Stomach (tissue), 9 donors: ENCODE results near the gene IL21R. TPM values are rescaled to one million over a fixed set of nuclear protein-coding genes. Genes with fewer than 3 reads are reported as not detected.
"Not testable (repeated sequence)": the region's sequence is repeated elsewhere in the genome, so short reads cannot be mapped to it uniquely, and the experiment has no call there.

Source experiments
- DNase-seq, 2 donors: peaks; one replicate each; pipeline versions ENCODE4 v3.0.0 to v3.0.0-alpha.2; 2013 to 2019
- H3K27ac ChIP-seq, 5 donors: fragments of 200-600 bp in 4 of 5; sonication (generic) in 4 of 5; one replicate each; pipeline ENCODE4 v1.5.1; 2013 to 2019; ENCODE audit warnings: mild to moderate bottlenecking in 1 of 5, moderate library complexity in 1 of 5
- H3K27me3 ChIP-seq, 3 donors: fragments of 200-600 bp; sonication (generic); one replicate each; pipeline ENCODE4 v1.5.1; 2017 to 2019; ENCODE audit warnings: mixed run types in 1 of 3
- H3K36me3 ChIP-seq, 4 donors: fragments of 200-600 bp; sonication (generic); 1 replicate in 3 of 4; 2 replicates in 1 of 4; pipeline ENCODE4 v1.5.1; 2016 to 2019
- H3K4me1 ChIP-seq, 4 donors: fragments of 200-600 bp; sonication (generic); one replicate each; pipeline ENCODE4 v1.5.1; 2016 to 2019
- H3K4me3 ChIP-seq, 4 donors: fragments of 200-600 bp; sonication (generic) in 3 of 4; one replicate each; pipeline ENCODE4 v1.5.1; 2016 to 2019; ENCODE audit warnings: mild to moderate bottlenecking in 1 of 4
- H3K9me3 ChIP-seq, 4 donors: fragments of 200-600 bp; sonication (generic); one replicate each; pipeline ENCODE4 v1.5.1; 2016 to 2019
- CTCF ChIP-seq, 7 experiments: fragments of 450-650 bp in 4 of 7; fragments of 200-600 bp in 3 of 7; sonication (generic) in 3 of 7; IDR thresholded peaks; one replicate each; pipeline ENCODE4 v1.5.1; 2016 to 2019; ENCODE audit warnings: antibody characterized with exemption in 7 of 7, control low read depth in 2 of 7, mild to moderate bottlenecking in 1 of 7
- EP300 ChIP-seq: sonication (generic); formaldehyde crosslinking; IDR thresholded peaks from one replicate; pipeline ENCODE4 v1.6.1; 2017; ENCODE audit warnings: antibody characterized with exemption
- POLR2A ChIP-seq, 4 donors: fragments of 450-650 bp; IDR thresholded peaks; one replicate each; pipeline ENCODE4 v1.6.1; 2016; ENCODE audit warnings: antibody characterized with exemption in 4 of 4, control low read depth in 2 of 4, mild to moderate bottlenecking in 1 of 4, moderate library complexity in 1 of 4
- POLR2AphosphoS5 ChIP-seq, 3 donors: sonication (generic); formaldehyde crosslinking; IDR thresholded peaks; one replicate each; pipeline ENCODE4 v1.6.1; 2016; ENCODE audit warnings: antibody characterized with exemption in 3 of 3
- WGBS, 5 donors: extraction: QIAGEN DNeasy Blood & Tissue Kit in 3 of 5; methylation state at CpG; one replicate each; pipeline versions ENCODE4 v1.1.5 to v1.1.7; 2013 to 2018; 5-methylcytosine and 5-hydroxymethylcytosine counted together
- intact Hi-C: fragments of 100-400 bp; cut with DNase I; formaldehyde crosslinking; loops from one replicate; pipeline ENCODE4 v1.15.1; 2023; ENCODE audit warnings: low total_unique reads
- polyA plus RNA-seq, 3 donors: library from polyadenylated mRNA; stranded (reverse); fragments of 200-250 nt; gene quantifications; one replicate each; pipeline ENCODE4 v1.2.3, GENCODE V29; 2013
- total RNA-seq, 5 donors: library from RNA; depleted of rRNA; stranded (reverse); fragments of >200 nt; gene quantifications; one replicate each; pipeline versions ENCODE4 v1.1.0 to v1.2.3, GENCODE V29; 2014 to 2016
- donor health status: healthy with polysubstance abuse.
- donor health status: Bipolar disorder and iron deficiency.
- donor health status: healthy.

IL21R gene
- total and polyA plus RNA-seq, 8 donors: 0.14 to 0.73 (median 0.38) TPM; not detected in 4

GRCh38 chr16:27408012-27408601 lies 6.1 kb downstream of the IL21R start:
- WGBS, 5 donors: 54 to 72% (median 66%) methylated on average over 3 of the region's 3 CpGs
- no peak overlapping the region for H3K27ac ChIP-seq

GRCh38 chr16:27408602-27409031 lies 6.6 kb downstream of the IL21R start:
- 75 to 86% (median 81%) methylated on average over 6 of the region's 6 CpGs for WGBS, 5 donors
- intact Hi-C loops: no loop called here
- no peak overlapping the region for H3K27ac ChIP-seq

More at GRCh38 chr16:27408012-27408601, 6.1 kb downstream of the IL21R start:
- no peak for TF ChIP-seq POLR2A (IDR thresholded peaks at IDR 0.05)
- TF ChIP-seq CTCF (IDR thresholded peaks at IDR 0.05): no peak
- no peak for TF ChIP-seq EP300
- no peak for TF ChIP-seq POLR2AphosphoS5 (IDR thresholded peaks at IDR 0.05)
- Histone ChIP-seq H3K4me3 (no peak overlapping the region), H3K9me3 (peaks cover 0 to 7% (median 3%) of the 10 kb centered on the region in 4 donors), H3K36me3 (no peaks in the 10 kb centered on the region), H3K4me1 (peaks cover 0 to 4% (median 0%) of the 10 kb centered on the region in 4 donors), H3K27me3 (peaks cover 5 to 31% (median 5%) of the 10 kb centered on the region in 3 donors)
- intact Hi-C loops: no loop called here
- DNase-seq: no peak

GRCh38 chr16:27409958-27410357 lies 8.0 kb downstream of the IL21R start:
- H3K27me3 ChIP-seq: peaks cover 0 to 13% (median 5%) of the 10 kb centered on the region in 3 donors
- H3K4me3 ChIP-seq, H3K27ac ChIP-seq, H3K36me3 ChIP-seq, intact Hi-C loops, H3K9me3 ChIP-seq, H3K4me1 ChIP-seq, DNase-seq: not testable (repeated sequence)
- WGBS, 5 donors: 73 to 85% (median 81%) methylated on average over 2 of the region's 2 CpGs

More at GRCh38 chr16:27408602-27409031, 6.6 kb downstream of the IL21R start:
- TF ChIP-seq CTCF (IDR thresholded peaks at IDR 0.05): no peak
- TF ChIP-seq POLR2A (IDR thresholded peaks at IDR 0.05): no peak
- no peak for TF ChIP-seq POLR2AphosphoS5 (IDR thresholded peaks at IDR 0.05)
- no peak for TF ChIP-seq EP300
- Histone ChIP-seq H3K4me3 (no peak overlapping the region), H3K4me1 (peaks cover 0 to 4% (median 0%) of the 10 kb centered on the region in 4 donors), H3K36me3 (no peaks in the 10 kb centered on the region), H3K9me3 (peaks cover 0 to 7% (median 3%) of the 10 kb centered on the region in 4 donors), H3K27me3 (peaks cover 3 to 26% (median 5%) of the 10 kb centered on the region in 3 donors)
- no peak for DNase-seq

- H3K36me3 ChIP-seq: no peaks in the 10 kb centered on the region
- no peak overlapping the region for H3K4me3 ChIP-seq
- 75 to 95% (median 88%) methylated on average over 1 of the region's 1 CpG for WGBS, 5 donors
- intact Hi-C loops: no loop called here
- peaks cover 0 to 6% (median 0%) of the 10 kb centered on the region in 3 donors for H3K27me3 ChIP-seq
- H3K4me1 ChIP-seq: peaks cover 0 to 1% (median 0%) of the 10 kb centered on the region in 4 donors
- peaks cover 0 to 7% (median 3%) of the 10 kb centered on the region in 4 donors for H3K9me3 ChIP-seq
- H3K27ac ChIP-seq: no peak overlapping the region
- DNase-seq: no peak
- TF ChIP-seq EP300: no peak
- no peak for TF ChIP-seq POLR2AphosphoS5 (IDR thresholded peaks at IDR 0.05)
- TF ChIP-seq CTCF (IDR thresholded peaks at IDR 0.05): no peak
- TF ChIP-seq POLR2A (IDR thresholded peaks at IDR 0.05): no peak
Observed at GRCh38 chr16:27410761-27411160, 8.8 kb downstream of the IL21R start.

GRCh38 chr16:27413956-27414355 lies 12.0 kb downstream of the IL21R start:
- Histone ChIP-seq H3K36me3 (no peaks in the 10 kb centered on the region), H3K27me3 (no peaks in the 10 kb centered on the region), H3K4me3 (no peak overlapping the region), H3K4me1 (no peaks in the 10 kb centered on the region), H3K27ac (no peak overlapping the region), H3K9me3 (peaks cover 0 to 7% (median 3%) of the 10 kb centered on the region in 4 donors)
- DNase-seq: no peak
- intact Hi-C loops: no loop called here
- TF ChIP-seq CTCF (IDR thresholded peaks at IDR 0.05): no peak
- TF ChIP-seq POLR2A (IDR thresholded peaks at IDR 0.05): no peak
- no peak for TF ChIP-seq POLR2AphosphoS5 (IDR thresholded peaks at IDR 0.05)
- no peak for TF ChIP-seq EP300
- WGBS, 5 donors: 69 to 84% (median 81%) methylated on average over 2 of the region's 2 CpGs
